K562 (cell line): ENCODE data around the gene TERT. TPM values are rescaled to one million over a fixed set of nuclear protein-coding genes. Genes with fewer than 3 reads are reported as not detected.

Experiments
- ATAC-seq: fragments of 200-7000 bp; cut with Tn5 transposase; 3 replicates; pipeline ENCODE4 v1.9.1; 2020; ENCODE audit warnings: moderate library complexity
- BruUV-seq: library from RNA; stranded (reverse); fragments of 400-500 nt; replicated peaks from 2 replicates; lab custom pipeline; 2021; lab: Mats Ljungman, UMichigan
- CTCF ChIA-PET: fragments of 300-600 bp; formaldehyde crosslinking; extraction: SDS; loops from one replicate; lab custom pipeline; 2021; ENCODE audit warnings: low intra/inter-chr PET ratio; lab: Yijun Ruan, JAX
- POLR2A ChIA-PET: fragments of 300-600, 350-650 bp; sonication (Branson Sonifier 250); formaldehyde crosslinking; extraction: SDS; loops from one replicate; lab custom pipeline; 2021; ENCODE audit warnings: antibody characterized with exemption, inconsistent platforms; lab: Yijun Ruan, JAX
- DNase-seq, 4 experiments: peaks; one replicate each; pipeline versions ENCODE4 v3.0.0 to v3.0.0-alpha.2; 2011 to 2018; ENCODE audit warnings: low spot score in 3 of 4, mixed read lengths in 3 of 4; ENCODE audit errors: extremely low read depth in 1 of 4
- FAIRE-seq: peaks from 2 replicates; lab custom pipeline; 2011; peaks lifted over from hg19 to GRCh38; lab: Jason Lieb, UNC
- H2AFZ ChIP-seq: 2 replicates; pipeline ENCODE4 v1.6.0; 2011; ENCODE audit warnings: low read depth, low read length, control low read depth, inconsistent platforms
- H3K27ac ChIP-seq: fragments of 200-600 bp; 3 replicates; pipeline ENCODE4 v1.8.0; 2011; ENCODE audit warnings: low read depth, mild to moderate bottlenecking, control low read depth, inconsistent platforms, low read length, moderate library complexity, mixed read lengths; ENCODE audit errors: extremely low read depth
- H3K27me3 ChIP-seq, 2 experiments: fragments of 300-600 bp in 1 of 2; 2 replicates in 1 of 2; 3 replicates in 1 of 2; pipeline versions ENCODE4 v1.6.0 to v1.8.0; 2011; ENCODE audit warnings: inconsistent platforms in 2 of 2, low read length in 2 of 2, mild to moderate bottlenecking in 1 of 2, mixed read lengths in 1 of 2, moderate library complexity in 1 of 2; ENCODE audit not compliant: control insufficient read depth in 2 of 2, insufficient read depth in 2 of 2
- H3K36me3 ChIP-seq: fragments of 300-600 bp; 3 replicates; pipeline ENCODE4 v1.8.0; 2011; ENCODE audit warnings: mild to moderate bottlenecking, low read length, inconsistent platforms; ENCODE audit not compliant: control insufficient read depth, insufficient read depth
- H3K4me1 ChIP-seq, 2 experiments: fragments of 200-600 bp in 1 of 2; replicated peaks in 1 of 2; 2 replicates in 1 of 2; 3 replicates in 1 of 2; pipeline versions ENCODE4 v1.5.1 to v1.8.0; 2011; ENCODE audit warnings: inconsistent platforms in 2 of 2, low read length in 2 of 2, mild to moderate bottlenecking in 1 of 2, mixed read lengths in 1 of 2, moderate library complexity in 1 of 2; ENCODE audit not compliant: control insufficient read depth in 2 of 2, insufficient read depth in 2 of 2
- H3K4me2 ChIP-seq: 2 replicates; pipeline ENCODE4 v1.6.1; 2011; ENCODE audit warnings: low read length, control low read depth, inconsistent platforms, mixed read lengths; ENCODE audit not compliant: insufficient read depth
- H3K4me3 ChIP-seq: fragments of 200-600 bp; sonication (generic), shearing (Covaris generic); 2 replicates; pipeline ENCODE4 v1.5.1; 2016; ENCODE audit warnings: control low read depth, inconsistent platforms
- H3K79me2 ChIP-seq: fragments of 200-600 bp; 3 replicates; pipeline ENCODE4 v1.8.0; 2011; ENCODE audit warnings: low read length, inconsistent platforms; ENCODE audit not compliant: control insufficient read depth, insufficient read depth
- H3K9ac ChIP-seq, 2 experiments: 2 replicates each; pipeline versions ENCODE4 v1.6.0 to v1.6.1; 2011; ENCODE audit warnings: low read depth in 2 of 2, low read length in 2 of 2, control low read depth in 1 of 2, inconsistent platforms in 1 of 2, mild to moderate bottlenecking in 1 of 2, mixed read lengths in 1 of 2; ENCODE audit not compliant: insufficient read depth in 1 of 2
- H3K9me1 ChIP-seq: one replicate; pipeline ENCODE4 v1.6.0; 2011; ENCODE audit warnings: inconsistent platforms, mild to moderate bottlenecking, low read length, moderate library complexity; ENCODE audit not compliant: control insufficient read depth, insufficient read depth
- H3K9me3 ChIP-seq: replicated peaks from 2 replicates; pipeline ENCODE4 v1.5.1; 2011; ENCODE audit warnings: low read depth, low read length, inconsistent platforms; ENCODE audit not compliant: control insufficient read depth, insufficient read depth
- H4K20me1 ChIP-seq: replicated peaks from 2 replicates; pipeline ENCODE4 v1.6.1; 2011; ENCODE audit warnings: low read length, inconsistent platforms, mixed read lengths; ENCODE audit not compliant: control insufficient read depth, insufficient read depth
- SNIP1 ChIP-seq: fragments of 450-650 bp; IDR thresholded peaks from 2 replicates; pipeline ENCODE4 v1.7.1; 2017; ENCODE audit warnings: low read depth, mild to moderate bottlenecking
- SRF ChIP-seq, 2 experiments: fragments of 250-450, 450-650 bp in 1 of 2; sonication (Bioruptor Pico) in 1 of 2; sonication (generic) in 1 of 2; formaldehyde crosslinking; IDR thresholded peaks; 2 replicates each; pipeline versions ENCODE4 v1.5.0 to v1.5.1; 2020 to 2022; ENCODE audit warnings: mild to moderate bottlenecking in 1 of 2, missing genetic modification reagents in 1 of 2
- TCF3 ChIP-seq: sonication (generic); formaldehyde crosslinking; IDR thresholded peaks from 2 replicates; pipeline ENCODE4 v1.4.0; 2020; ENCODE audit warnings: mild to moderate bottlenecking, missing genetic modification reagents
- TCF7L2 ChIP-seq: fragments of 150-350 bp; IDR thresholded peaks from 2 replicates; pipeline ENCODE4 v1.6.1; 2016; ENCODE audit warnings: low read depth, mild to moderate bottlenecking, low read length, moderate library complexity
- USF2 ChIP-seq: sonication (generic); formaldehyde crosslinking; IDR thresholded peaks from 2 replicates; pipeline ENCODE4 v1.5.0; 2020; ENCODE audit warnings: missing genetic modification reagents
- XRCC3 ChIP-seq: fragments of 450-650 bp; IDR thresholded peaks from 2 replicates; pipeline ENCODE4 v1.6.1; 2017; ENCODE audit warnings: mild to moderate bottlenecking, moderate library complexity
- WGBS: fragments of 100-300 bp; shearing (Covaris generic); methylation state at CpG from one replicate; pipeline ENCODE4 v1.1.6; 2016; ENCODE audit warnings: low coverage, mixed read lengths; ENCODE audit not compliant: insufficient coverage; ENCODE audit errors: missing lambda C conversion rate; 5-methylcytosine and 5-hydroxymethylcytosine counted together
- in situ Hi-C: fragments of 300-500 bp; cut with MboI; formaldehyde crosslinking; loops from 4 replicates; pipeline ENCODE4 v1.15.0; 2018; ENCODE audit warnings: inconsistent platforms, mixed read lengths
- intact Hi-C: fragments of 100-400 bp; cut with micrococcal nuclease; formaldehyde crosslinking; loops from 2 replicates; pipeline ENCODE4 v1.14.2; 2022
- polyA plus RNA-seq, 8 experiments: library from polyadenylated mRNA; depleted of rRNA in 4 of 8; stranded (reverse) in 5 of 8; unstranded in 3 of 8; fragments of >200 nt; fragmentation: Nextera tagmentation in 2 of 8; fragmentation: Illumina TruSeq in 1 of 8; extraction: Ambion mirVana in 2 of 8; extraction: Trizol in 1 of 8; gene quantifications; 2 replicates each; pipeline versions ENCODE4 v1.2.1 to v1.2.3, GENCODE V29; 2011 to 2014; ENCODE audit warnings: inconsistent platforms in 1 of 8, missing spikeins in 1 of 8
- total RNA-seq, 7 experiments: library from RNA; depleted of rRNA in 6 of 7; stranded (reverse); fragments of >200 nt in 6 of 7; fragmentation: Illumina TruSeq in 2 of 7; extraction: Trizol in 2 of 7; gene quantifications; 2 replicates each; pipeline versions ENCODE4 v1.2.1 to v1.2.3, GENCODE V29; 2011 to 2021; ENCODE audit warnings: low replicate concordance in 1 of 7

TERT gene
- total and polyA plus RNA-seq, 9 of the 15 experiments (the other 6 are each of a cell fraction or from before 2014, with no cell fraction given), result 0.08 to 4.5 (median 0.98) TPM; not detected in 1

GRCh38 chr5:1285883-1286291 is 9.0 kb downstream of the TERT start:
- no peak overlapping the region for H2AFZ ChIP-seq
- no peaks in the 10 kb centered on the region for H3K9me1 ChIP-seq
- ChIA-PET CTCF (no interaction called here), POLR2A (interaction anchor here (0.6 to 0.7 kb wide), 2 partner anchors 29 to 1081 kb away, joined by 3 to 4 read pairs; no protein-coding TSS in a partner anchor)
- in situ Hi-C loops, result no loop called here
- FAIRE-seq (no peak), DNase-seq (no peak), ATAC-seq (no peak)
- H3K4me3 ChIP-seq, result no peak overlapping the region
- intact Hi-C loops, result no loop called here
- no TSS peak for BruUV-seq
- no peaks in the 10 kb centered on the region for H3K79me2 ChIP-seq
- no peak overlapping the region for H3K4me2 ChIP-seq
- no peak overlapping the region for H3K9ac ChIP-seq
- WGBS, result 24% methylated on average over 21 of the region's 25 CpGs
- H3K9me3 ChIP-seq, result no peaks in the 10 kb centered on the region
- H4K20me1 ChIP-seq, result peaks cover 9% of the 10 kb centered on the region; the same call in 1 of the 2 replicates
- H3K27me3 ChIP-seq, result peaks cover 15 to 69% of the 10 kb centered on the region in 2 experiments
- TF ChIP-seq XRCC3 (no peak), TCF3 (no peak), SNIP1 (no peak), TCF7L2 (no peak), SRF (CRISPR knock-in tag; IDR thresholded peaks at IDR 0.05) (no peak), USF2 (0 out of 2 replicates have a peak, but pooled peaks have one; percentile 18)
- H3K36me3 ChIP-seq, result no peaks in the 10 kb centered on the region
- no peak overlapping the region for H3K27ac ChIP-seq
- H3K4me1 ChIP-seq, result peaks cover 0 to 24% of the 10 kb centered on the region in 2 experiments; a peak in 1 of 5 replicates
